ENCODE data around the gene DPEP3.

DPEP3 gene

GRCh38 chr16:67964477-67965131, 15.7 kb downstream of the DPEP3 start:
- TF ChIP-seq EZH2phosphoT487 (conservative IDR thresholded peaks at IDR 0.05; ENCODE audit: low read length) (no peak), CTCF (IDR thresholded peaks at IDR 0.05; ENCODE audit: insufficient read depth, low read length, poor library complexity, severe bottlenecking) (no peak)
- no peak overlapping the region for H3K4me3 ChIP-seq (ENCODE audit: insufficient read depth, low read length, poor library complexity, severe bottlenecking)
- no peaks in the 10 kb centered on the region for H3K9me2 ChIP-seq (replicated peaks; ENCODE audit: insufficient read depth, low read length)
- no peaks in the 10 kb centered on the region for H4K20me1 ChIP-seq (ENCODE audit: low read depth, low read length)
- no peak overlapping the region for H3K9ac ChIP-seq (ENCODE audit: low read length)
- H3K27ac ChIP-seq (ENCODE audit: low read depth, low read length): no peak overlapping the region
- no peak overlapping the region for H3K4me2 ChIP-seq (ENCODE audit: low read depth, low read length, poor library complexity, severe bottlenecking)
- no peaks in the 10 kb centered on the region for H3F3A ChIP-seq (ENCODE audit: insufficient read depth)
- H2AFZ ChIP-seq (ENCODE audit: low read depth, low read length, severe bottlenecking): no peak overlapping the region
- no peaks in the 10 kb centered on the region for H3K27me3 ChIP-seq (ENCODE audit: low read length)
- no peaks in the 10 kb centered on the region for H3K36me3 ChIP-seq (ENCODE audit: low read length)
- H3K79me2 ChIP-seq (ENCODE audit: insufficient read depth, low read length): no peaks in the 10 kb centered on the region
- H3K9me3 ChIP-seq (ENCODE audit: insufficient read depth, low read length): no peaks in the 10 kb centered on the region

DNA sequence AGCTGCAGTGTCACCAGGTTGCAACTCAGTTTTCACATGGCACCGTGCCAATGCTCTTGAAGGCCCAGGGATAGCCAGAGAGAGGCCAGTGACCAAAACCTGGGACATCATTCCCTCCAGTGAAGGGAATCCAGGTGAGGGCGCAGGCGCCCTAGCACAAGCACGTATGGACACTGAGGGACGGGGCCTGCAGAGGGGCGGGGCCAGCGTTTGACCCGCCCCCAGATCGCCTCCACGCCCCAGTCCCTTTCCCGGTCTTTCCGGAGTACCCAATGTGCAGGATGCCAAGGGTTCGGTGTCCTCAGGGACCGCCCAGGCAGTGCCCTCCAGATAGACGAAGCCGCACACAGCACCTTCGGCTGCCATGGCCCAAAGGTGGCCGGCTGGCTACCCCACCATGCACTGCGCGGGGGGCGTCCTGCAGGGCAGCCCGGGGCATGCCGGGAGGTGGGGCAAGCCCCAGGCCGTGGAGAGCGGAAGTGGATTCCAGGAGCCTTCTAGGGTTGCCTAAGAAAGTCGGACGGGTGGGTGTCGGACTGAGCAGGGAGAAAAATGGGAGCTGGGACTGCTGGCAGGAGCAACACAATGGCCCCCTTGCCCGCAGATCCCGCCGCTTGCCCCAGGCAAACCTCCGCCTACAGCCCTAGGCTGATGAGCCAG, 16.5 kb downstream of the DPEP3 start:
- Histone ChIP-seq H3K36me3 (ENCODE audit: low read length) (no peaks in the 10 kb centered on the region), H3K4me2 (ENCODE audit: low read depth, low read length, poor library complexity, severe bottlenecking) (no peak overlapping the region), H2AFZ (ENCODE audit: low read depth, low read length, severe bottlenecking) (no peak overlapping the region), H3K27ac (ENCODE audit: low read depth, low read length) (no peak overlapping the region), H3K9me3 (ENCODE audit: insufficient read depth, low read length) (no peaks in the 10 kb centered on the region), H3K4me3 (ENCODE audit: insufficient read depth, low read length, poor library complexity, severe bottlenecking) (no peak overlapping the region), H3K9ac (ENCODE audit: low read length) (no peak overlapping the region), H3K9me2 (replicated peaks; ENCODE audit: insufficient read depth, low read length) (no peaks in the 10 kb centered on the region), H3K79me2 (ENCODE audit: insufficient read depth, low read length) (no peaks in the 10 kb centered on the region), H3F3A (ENCODE audit: insufficient read depth) (no peaks in the 10 kb centered on the region), H4K20me1 (ENCODE audit: low read depth, low read length) (no peaks in the 10 kb centered on the region), H3K27me3 (ENCODE audit: low read length) (no peaks in the 10 kb centered on the region)
- TF ChIP-seq EZH2phosphoT487 (conservative IDR thresholded peaks at IDR 0.05; ENCODE audit: low read length): no peak
- no peak for TF ChIP-seq CTCF (IDR thresholded peaks at IDR 0.05; ENCODE audit: insufficient read depth, low read length, poor library complexity, severe bottlenecking)

GRCh38 chr16:67963292-67963661, 17.0 kb downstream of the DPEP3 start:
- Histone ChIP-seq H3F3A (ENCODE audit: insufficient read depth) (no peaks in the 10 kb centered on the region), H3K79me2 (ENCODE audit: insufficient read depth, low read length) (no peaks in the 10 kb centered on the region), H3K9ac (ENCODE audit: low read length) (no peak overlapping the region), H3K9me2 (replicated peaks; ENCODE audit: insufficient read depth, low read length) (no peaks in the 10 kb centered on the region), H3K36me3 (ENCODE audit: low read length) (no peaks in the 10 kb centered on the region), H3K9me3 (ENCODE audit: insufficient read depth, low read length) (no peaks in the 10 kb centered on the region), H3K4me2 (ENCODE audit: low read depth, low read length, poor library complexity, severe bottlenecking) (no peak overlapping the region), H2AFZ (ENCODE audit: low read depth, low read length, severe bottlenecking) (no peak overlapping the region), H4K20me1 (ENCODE audit: low read depth, low read length) (no peaks in the 10 kb centered on the region), H3K27me3 (ENCODE audit: low read length) (no peaks in the 10 kb centered on the region), H3K4me3 (ENCODE audit: insufficient read depth, low read length, poor library complexity, severe bottlenecking) (no peak overlapping the region), H3K27ac (ENCODE audit: low read depth, low read length) (no peak overlapping the region)
- TF ChIP-seq EZH2phosphoT487 (conservative IDR thresholded peaks at IDR 0.05; ENCODE audit: low read length) (no peak), CTCF (IDR thresholded peaks at IDR 0.05; ENCODE audit: insufficient read depth, low read length, poor library complexity, severe bottlenecking) (no peak)
